Type B pancreatic cell (in vitro differentiated cells): Measurements from ENCODE around the gene PTPRM. TPM values are rescaled to one million over a fixed set of nuclear protein-coding genes. Genes with fewer than 3 reads are reported as not detected.

Experiments
- DNase-seq: peaks from one replicate; pipeline ENCODE4 v3.0.0; 2021; ENCODE audit warnings: mixed read lengths; ENCODE audit not compliant: unreplicated experiment; ENCODE audit errors: extremely low spot score
- H3K27ac Mint-ChIP-seq: 2 replicates; pipeline ENCODE4 v1.8.0; 2021; ENCODE audit warnings: mild to moderate bottlenecking, mixed read lengths
- H3K27me3 Mint-ChIP-seq: 2 replicates; pipeline ENCODE4 v1.8.0; 2021; ENCODE audit warnings: mixed read lengths
- H3K36me3 Mint-ChIP-seq: 2 replicates; pipeline ENCODE4 v1.8.0; 2021; ENCODE audit warnings: mixed read lengths
- H3K4me1 Mint-ChIP-seq: one replicate; pipeline ENCODE4 v1.8.0; 2021; ENCODE audit warnings: mixed read lengths; ENCODE audit not compliant: unreplicated experiment
- H3K4me3 Mint-ChIP-seq: 2 replicates; pipeline ENCODE4 v1.8.0; 2021; ENCODE audit warnings: mild to moderate bottlenecking, mixed read lengths
- H3K9me3 Mint-ChIP-seq: 2 replicates; pipeline ENCODE4 v1.8.0; 2021; ENCODE audit warnings: mixed read lengths
- total RNA-seq: library from RNA; stranded (reverse); gene quantifications from 2 replicates; pipeline ENCODE4 v1.2.1, GENCODE V29; 2021; ENCODE audit warnings: low replicate concordance
- TF ChIP-seq, protein P1 (sequence below): fragments of 200-600 bp; sonication (generic); conservative IDR thresholded peaks from 2 replicates; pipeline ENCODE4 v1.5.0; 2021; ENCODE audit warnings: antibody characterized with exemption, mild to moderate bottlenecking

Gene PTPRM
- total RNA-seq, 1 donor from 2014 or later = 18.6 TPM

DNA sequence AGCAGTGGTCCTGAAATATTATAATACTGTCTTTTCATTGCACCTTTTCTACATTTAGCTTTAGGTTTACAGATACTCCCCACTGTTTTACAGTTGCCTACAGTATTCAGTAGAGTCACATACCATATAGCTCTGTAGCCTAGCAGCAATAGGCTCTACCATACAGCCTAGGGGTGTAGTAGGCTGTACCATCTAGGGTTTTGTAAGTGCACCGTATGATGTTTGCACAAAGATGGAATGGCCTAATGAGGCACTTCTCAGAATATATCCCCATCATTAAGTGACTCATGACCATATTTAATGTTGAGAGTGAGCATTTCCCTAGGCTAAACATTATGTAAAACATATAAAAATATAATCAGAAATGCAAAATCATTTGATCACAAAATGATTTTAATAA is 530.8 kb downstream of the PTPRM start:
- Mint-ChIP-seq H3K36me3 (no peaks in the 10 kb centered on the region), H3K27me3 (no peaks in the 10 kb centered on the region), H3K27ac (no peak overlapping the region), H3K4me3 (no peak overlapping the region), H3K9me3 (peaks cover 8% of the 10 kb centered on the region), H3K4me1 (no peaks in the 10 kb centered on the region)
- no peak for DNase-seq
- TF ChIP-seq, protein P1, sequence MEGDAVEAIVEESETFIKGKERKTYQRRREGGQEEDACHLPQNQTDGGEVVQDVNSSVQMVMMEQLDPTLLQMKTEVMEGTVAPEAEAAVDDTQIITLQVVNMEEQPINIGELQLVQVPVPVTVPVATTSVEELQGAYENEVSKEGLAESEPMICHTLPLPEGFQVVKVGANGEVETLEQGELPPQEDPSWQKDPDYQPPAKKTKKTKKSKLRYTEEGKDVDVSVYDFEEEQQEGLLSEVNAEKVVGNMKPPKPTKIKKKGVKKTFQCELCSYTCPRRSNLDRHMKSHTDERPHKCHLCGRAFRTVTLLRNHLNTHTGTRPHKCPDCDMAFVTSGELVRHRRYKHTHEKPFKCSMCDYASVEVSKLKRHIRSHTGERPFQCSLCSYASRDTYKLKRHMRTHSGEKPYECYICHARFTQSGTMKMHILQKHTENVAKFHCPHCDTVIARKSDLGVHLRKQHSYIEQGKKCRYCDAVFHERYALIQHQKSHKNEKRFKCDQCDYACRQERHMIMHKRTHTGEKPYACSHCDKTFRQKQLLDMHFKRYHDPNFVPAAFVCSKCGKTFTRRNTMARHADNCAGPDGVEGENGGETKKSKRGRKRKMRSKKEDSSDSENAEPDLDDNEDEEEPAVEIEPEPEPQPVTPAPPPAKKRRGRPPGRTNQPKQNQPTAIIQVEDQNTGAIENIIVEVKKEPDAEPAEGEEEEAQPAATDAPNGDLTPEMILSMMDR = no peak

- Mint-ChIP-seq H3K27ac (no peak overlapping the region), H3K4me3 (no peak overlapping the region), H3K36me3 (no peaks in the 10 kb centered on the region), H3K4me1 (no peaks in the 10 kb centered on the region), H3K9me3 (peaks cover 5% of the 10 kb centered on the region), H3K27me3 (no peaks in the 10 kb centered on the region)
- TF ChIP-seq, protein P1 = no peak
- DNase-seq = no peak
Observed at GRCh38 chr18:8106603-8107002, 539.5 kb downstream of the PTPRM start.

DNA sequence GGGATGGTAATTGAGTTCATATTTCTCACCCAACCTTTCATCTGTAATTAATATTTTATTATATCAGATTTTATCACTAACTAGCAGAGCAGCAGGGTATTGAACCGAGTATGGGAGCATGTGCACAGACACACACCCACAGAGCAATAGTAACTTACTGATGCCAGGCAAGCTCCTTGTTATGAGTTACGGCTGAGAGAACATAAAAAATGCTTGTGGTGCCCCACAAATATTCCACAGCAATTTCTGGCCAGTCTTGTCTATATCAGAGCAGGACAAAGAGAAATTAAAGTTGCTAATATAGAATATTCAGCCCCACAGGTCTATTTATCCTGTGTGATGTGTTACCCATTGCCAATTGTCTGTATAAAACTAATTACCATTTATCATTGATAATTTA is 540.3 kb downstream of the PTPRM start:
- no peak overlapping the region for H3K27ac Mint-ChIP-seq
- no peak for DNase-seq
- TF ChIP-seq, protein P1 = no peak
- H3K4me3 Mint-ChIP-seq = no peak overlapping the region
- no peaks in the 10 kb centered on the region for H3K4me1 Mint-ChIP-seq
- H3K9me3 Mint-ChIP-seq = peaks cover 4% of the 10 kb centered on the region
- no peaks in the 10 kb centered on the region for H3K27me3 Mint-ChIP-seq
- no peaks in the 10 kb centered on the region for H3K36me3 Mint-ChIP-seq

DNA sequence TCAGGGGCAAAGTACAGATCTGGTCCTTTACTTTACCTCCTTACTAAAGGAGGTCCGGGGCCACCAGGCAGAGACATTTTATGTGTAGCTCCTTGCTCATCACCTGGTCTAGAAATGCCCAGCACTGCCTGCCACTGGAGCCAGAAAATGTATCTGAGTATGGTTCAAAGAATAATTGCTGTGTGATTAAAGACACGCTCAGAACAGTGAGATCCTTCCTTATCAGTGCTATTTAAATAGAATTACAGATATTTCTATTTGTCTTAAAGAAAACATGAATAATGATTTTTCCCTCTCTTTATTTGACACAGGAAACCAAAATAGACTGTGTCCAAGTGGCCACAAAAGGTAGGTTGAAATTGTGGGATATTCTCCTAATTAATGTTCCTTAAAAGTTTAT is 547.4 kb downstream of the PTPRM start:
- Mint-ChIP-seq H3K4me3 (no peak overlapping the region), H3K36me3 (no peaks in the 10 kb centered on the region), H3K27me3 (no peaks in the 10 kb centered on the region), H3K9me3 (no peaks in the 10 kb centered on the region), H3K27ac (no peak overlapping the region), H3K4me1 (no peaks in the 10 kb centered on the region)
- TF ChIP-seq, protein P1 = no peak
- no peak for DNase-seq

DNA sequence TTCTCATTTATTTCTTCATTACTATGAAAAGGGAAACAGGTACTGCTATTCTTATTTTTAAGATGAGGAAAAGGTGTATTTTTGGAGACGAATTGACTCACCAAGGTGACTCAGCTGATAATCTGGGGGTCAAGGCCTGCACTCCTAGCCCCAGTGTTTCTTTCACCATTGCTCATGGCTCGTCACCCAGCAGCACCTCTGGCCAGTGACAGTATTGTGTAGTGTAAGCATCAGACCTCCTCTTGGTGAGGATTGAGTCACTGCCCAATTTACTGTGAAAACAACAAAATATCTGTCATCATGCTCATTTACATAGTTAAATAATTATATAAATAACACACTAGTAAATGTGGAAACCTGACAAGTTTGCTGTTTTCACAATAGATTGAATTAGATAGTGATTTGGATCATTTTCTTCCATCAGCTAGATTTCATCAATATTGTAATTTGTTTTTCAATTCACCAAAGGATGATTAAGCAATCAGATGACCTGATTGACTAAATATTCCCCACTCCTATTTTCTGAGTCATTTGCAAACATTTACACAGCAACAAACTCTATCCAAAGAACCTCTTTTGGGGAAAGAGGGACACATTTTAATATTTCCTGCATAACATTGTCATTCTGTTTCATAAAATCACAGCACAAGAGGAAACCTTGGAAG is 549.4 kb downstream of the PTPRM start:
- Mint-ChIP-seq H3K4me1 (no peaks in the 10 kb centered on the region), H3K4me3 (no peak overlapping the region), H3K9me3 (no peaks in the 10 kb centered on the region), H3K27me3 (no peaks in the 10 kb centered on the region), H3K36me3 (no peaks in the 10 kb centered on the region), H3K27ac (no peak overlapping the region)
- no peak for DNase-seq
- TF ChIP-seq, protein P1 = no peak

DNA sequence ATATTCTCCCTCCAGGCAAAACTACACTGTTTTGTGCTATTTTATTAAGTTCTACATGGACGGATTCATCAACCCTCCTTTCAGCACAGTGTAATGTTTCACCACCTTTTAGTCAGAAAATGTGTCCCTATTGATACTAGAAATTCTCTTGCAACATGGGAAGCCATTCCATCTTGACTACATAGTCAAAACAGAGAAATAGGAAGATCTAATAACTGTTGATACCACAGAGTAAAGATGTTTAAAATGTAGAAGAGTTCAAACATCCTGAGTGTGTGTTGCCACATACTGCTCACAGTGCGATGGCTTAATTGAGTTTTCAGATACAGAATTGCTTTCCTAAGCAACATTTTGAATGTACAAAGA is 549.9 kb downstream of the PTPRM start:
- no peaks in the 10 kb centered on the region for H3K27me3 Mint-ChIP-seq
- TF ChIP-seq, protein P1 = no peak
- no peak for DNase-seq
- H3K4me3 Mint-ChIP-seq = no peak overlapping the region
- H3K27ac Mint-ChIP-seq = no peak overlapping the region
- peaks cover 4% of the 10 kb centered on the region for H3K4me1 Mint-ChIP-seq
- no peaks in the 10 kb centered on the region for H3K9me3 Mint-ChIP-seq
- H3K36me3 Mint-ChIP-seq = no peaks in the 10 kb centered on the region
